Smooth muscle cell of the brain vasculature (primary cell): Measurements from ENCODE around the gene ZCCHC24.

Experiments used
- DNase-seq: peaks from one replicate; pipeline ENCODE4 v3.0.0-alpha.2; 2012; ENCODE audit warnings: low read depth, low spot score

Gene ZCCHC24

GRCh38 chr10:79411546-79412495 lies 33.6 kb downstream of the ZCCHC24 start:
- DNase-seq, result no peak

- no peak for DNase-seq
These were observed 34.9 kb downstream of the ZCCHC24 start for GRCh38 chr10:79410315-79411094.

- DNase-seq, result no peak
These were observed 35.7 kb downstream of the ZCCHC24 start for GRCh38 chr10:79409726-79410085.

GRCh38 chr10:79409038-79409725 lies 36.2 kb downstream of the ZCCHC24 start:
- DNase-seq, result no peak

GRCh38 chr10:79407811-79408795 lies 37.3 kb downstream of the ZCCHC24 start:
- DNase-seq, result peak; percentile 84

GRCh38 chr10:79407423-79407796 lies 38.0 kb downstream of the ZCCHC24 start:
- DNase-seq, result no peak

- DNase-seq, result no peak
These were observed 38.6 kb downstream of the ZCCHC24 start for GRCh38 chr10:79406683-79407422.

GRCh38 chr10:79405995-79406515 lies 39.4 kb downstream of the ZCCHC24 start:
- DNase-seq, result no peak

GRCh38 chr10:79405221-79405994 lies 40.0 kb downstream of the ZCCHC24 start:
- no peak for DNase-seq

- no peak for DNase-seq
These were observed 40.7 kb downstream of the ZCCHC24 start for GRCh38 chr10:79404690-79405131.

GRCh38 chr10:79404231-79404609 lies 41.2 kb downstream of the ZCCHC24 start:
- no peak for DNase-seq

- DNase-seq, result no peak
These were observed 41.8 kb downstream of the ZCCHC24 start for GRCh38 chr10:79403441-79404230.

- DNase-seq, result no peak
These were observed 42.5 kb downstream of the ZCCHC24 start for GRCh38 chr10:79402951-79403350.

GRCh38 chr10:79402625-79402946 lies 42.8 kb downstream of the ZCCHC24 start:
- no peak for DNase-seq

- no peak for DNase-seq
These were observed 44.2 kb downstream of the ZCCHC24 start for GRCh38 chr10:79401015-79401921.

GRCh38 chr10:79400146-79401004 lies 45.0 kb downstream of the ZCCHC24 start:
- no peak for DNase-seq
